CD4-positive, alpha-beta T cell treated with Interleukin-15 for 4 hours (primary cell): ENCODE measurements around the gene GRIK4.

Experiments
- DNase-seq: peaks from one replicate; pipeline ENCODE4 v3.0.0-alpha.2; 2020; ENCODE audit warnings: low spot score

The GRIK4 gene

DNA sequence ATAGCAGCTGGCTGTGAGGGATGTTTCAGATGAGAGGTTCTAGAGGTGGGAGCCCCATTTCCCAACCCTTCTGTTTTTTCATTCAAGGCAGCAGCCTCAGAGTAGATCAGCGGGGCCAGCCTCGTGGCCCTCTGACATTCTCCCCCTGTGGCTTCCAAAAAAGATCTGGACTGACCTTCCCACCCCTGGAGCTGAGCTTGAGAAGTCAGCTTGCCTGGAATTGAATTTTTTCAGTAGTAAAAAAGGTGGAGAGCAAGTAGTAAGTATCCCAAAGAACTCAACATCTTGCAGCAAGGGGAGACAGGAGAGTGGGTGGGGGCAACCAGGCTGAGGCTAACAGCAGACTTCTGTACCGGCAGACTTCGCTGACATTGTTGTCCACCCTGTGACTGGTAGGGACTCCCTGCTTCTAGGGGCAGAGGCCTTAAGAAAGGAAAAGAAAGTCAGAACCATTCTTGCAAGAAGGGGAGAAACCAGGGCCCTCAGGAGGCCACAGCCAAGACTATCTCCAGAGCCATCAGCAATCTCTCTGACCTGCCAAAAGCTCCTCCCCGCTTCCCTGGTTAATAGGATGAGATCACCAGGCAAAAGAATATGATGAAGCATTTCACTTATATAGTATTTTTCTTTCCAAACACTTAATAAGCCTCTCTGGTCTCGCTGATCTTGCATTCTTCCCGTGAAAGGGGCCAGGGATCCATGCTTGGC, 2.0 kb upstream of the GRIK4 start:
- DNase-seq = no peak

DNA sequence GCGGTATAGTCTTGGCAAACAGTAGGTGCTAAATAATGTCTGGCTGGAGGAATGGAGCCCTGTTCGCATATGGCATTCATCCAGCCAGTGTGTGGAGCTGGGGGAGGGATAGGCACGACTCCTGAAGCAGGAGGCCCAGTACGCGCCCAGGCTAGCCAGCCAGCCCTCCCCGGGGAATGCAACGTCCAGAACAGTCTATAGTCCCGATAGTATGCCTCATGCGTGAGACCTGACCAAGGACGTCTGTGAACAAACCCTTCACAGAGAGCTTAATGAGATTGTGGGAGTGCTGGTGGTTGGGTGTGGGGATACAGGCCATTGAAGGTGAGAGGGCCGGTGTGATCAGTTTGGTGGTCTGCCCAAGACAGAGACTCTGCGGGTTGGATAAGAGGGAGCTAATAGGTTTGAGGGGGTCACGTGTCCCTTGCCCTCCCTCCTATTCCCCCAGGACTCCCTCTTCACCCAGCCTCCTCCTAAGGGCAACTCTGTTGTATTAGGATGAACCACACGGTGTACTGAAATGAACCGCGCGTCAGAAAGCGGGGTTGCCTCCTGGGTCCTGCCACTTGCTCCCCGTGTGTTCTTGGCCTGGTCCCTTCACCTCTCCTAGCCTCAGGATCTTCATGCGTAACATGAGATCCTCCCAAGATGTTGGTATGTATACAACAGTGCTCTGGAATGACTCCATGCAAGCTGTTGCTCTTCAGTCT, 987 bp upstream of the GRIK4 start:
- no peak for DNase-seq

- no peak for DNase-seq
Measured at GRCh38 chr11:120511820-120512738, 531 bp downstream of the GRIK4 start.

GRCh38 chr11:120512739-120513435, 1.3 kb downstream of the GRIK4 start:
- DNase-seq = no peak

GRCh38 chr11:120513436-120514315, 2.1 kb downstream of the GRIK4 start:
- no peak for DNase-seq

DNA sequence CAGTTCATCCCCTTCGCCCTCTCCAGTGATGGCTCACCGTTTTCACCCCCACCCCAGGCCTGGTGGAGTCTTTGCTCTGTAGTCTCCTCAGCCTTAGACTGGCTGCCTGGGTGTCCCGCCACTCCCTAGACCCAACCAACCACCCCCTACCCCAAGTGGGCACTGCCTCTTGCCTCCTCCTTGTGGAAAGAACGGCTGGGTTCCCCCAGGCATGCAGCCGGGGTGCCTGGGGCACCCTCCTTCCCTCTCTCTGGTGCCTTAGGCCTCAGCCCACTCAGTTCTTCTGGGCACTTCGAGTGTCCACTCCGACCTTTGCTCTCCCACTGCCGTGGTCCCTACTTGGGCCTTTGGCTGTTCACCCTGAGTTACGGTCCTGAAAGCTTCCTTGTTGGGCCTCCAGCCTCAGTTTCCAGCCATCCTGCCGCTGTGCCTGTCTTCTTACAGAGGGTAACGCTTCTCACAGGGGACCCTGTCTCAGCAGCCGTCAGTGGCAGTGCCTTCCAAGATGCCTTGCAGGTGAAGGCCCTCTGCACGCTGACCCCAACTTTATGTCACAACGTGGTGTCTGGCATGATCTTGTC, 3.1 kb downstream of the GRIK4 start:
- DNase-seq = no peak

GRCh38 chr11:120515186-120515723, 3.7 kb downstream of the GRIK4 start:
- no peak for DNase-seq

DNA sequence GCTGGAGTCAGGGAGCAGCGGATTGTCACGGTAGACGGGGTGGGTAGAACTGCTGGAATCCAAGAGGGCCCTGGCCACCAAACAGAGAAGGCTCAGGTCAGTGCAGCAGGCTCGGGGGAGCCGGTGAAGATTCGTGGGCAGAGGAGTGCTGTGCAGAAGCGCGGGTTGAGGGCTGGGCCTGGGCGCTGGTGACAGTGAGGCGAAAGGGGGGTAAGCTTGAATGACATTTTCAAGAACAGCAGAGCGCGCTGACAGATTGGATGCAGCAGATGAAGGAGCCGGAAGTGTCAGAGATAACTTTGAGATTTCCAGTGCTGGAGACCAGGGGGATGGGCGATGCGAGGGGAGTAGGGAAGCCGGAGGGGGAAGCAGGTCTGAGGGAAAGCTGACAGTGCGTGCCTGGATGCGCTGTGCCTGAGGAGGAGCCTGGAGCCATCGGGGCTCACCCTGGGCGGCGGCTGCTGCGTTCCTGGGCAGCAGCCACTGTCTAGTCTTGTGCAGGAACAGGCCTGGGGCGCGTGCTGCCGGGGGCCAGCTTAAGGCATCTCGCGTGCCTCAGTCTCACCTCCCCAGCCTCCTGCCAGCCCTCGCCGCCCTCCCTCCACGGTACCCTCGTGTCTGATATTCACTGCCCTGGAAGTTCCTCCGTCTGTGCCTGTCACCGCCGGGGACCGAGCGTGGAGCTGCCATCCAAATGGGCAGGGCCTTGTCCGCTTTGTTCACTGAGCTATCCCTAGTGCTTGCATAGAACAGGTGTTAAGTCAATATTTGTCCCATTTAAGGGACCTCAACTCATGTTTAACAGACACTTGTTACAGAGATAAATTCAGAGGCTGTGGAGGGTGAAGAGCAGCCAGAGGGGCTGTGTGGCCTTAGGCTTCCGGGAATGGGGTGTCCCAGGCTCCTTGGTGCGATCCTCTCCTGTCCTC, 5.2 kb downstream of the GRIK4 start:
- no peak for DNase-seq

- no peak for DNase-seq
Measured at GRCh38 chr11:120517390-120517761, 5.8 kb downstream of the GRIK4 start.

GRCh38 chr11:120517801-120518291, 6.3 kb downstream of the GRIK4 start:
- DNase-seq = no peak

DNA sequence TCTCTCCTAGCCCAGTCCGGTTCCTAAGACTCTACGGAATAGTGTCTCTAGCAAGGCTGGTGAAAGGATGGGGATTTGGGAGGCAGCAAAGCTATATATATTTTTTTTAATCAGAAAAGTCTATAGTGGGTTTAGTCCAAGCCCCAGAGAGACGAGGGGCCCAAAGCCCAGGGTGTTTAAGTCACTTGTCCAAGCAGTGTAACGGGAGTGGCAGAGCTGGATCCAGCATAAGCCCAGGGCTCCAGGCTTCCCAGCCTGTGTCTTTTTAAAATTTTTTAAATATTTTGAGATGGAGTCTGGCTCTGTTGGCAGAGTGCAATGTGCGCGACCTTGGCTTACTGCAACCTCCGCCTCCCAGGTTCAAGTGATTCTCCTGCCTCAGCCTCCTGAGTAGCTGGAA, 6.8 kb downstream of the GRIK4 start:
- DNase-seq = no peak

DNA sequence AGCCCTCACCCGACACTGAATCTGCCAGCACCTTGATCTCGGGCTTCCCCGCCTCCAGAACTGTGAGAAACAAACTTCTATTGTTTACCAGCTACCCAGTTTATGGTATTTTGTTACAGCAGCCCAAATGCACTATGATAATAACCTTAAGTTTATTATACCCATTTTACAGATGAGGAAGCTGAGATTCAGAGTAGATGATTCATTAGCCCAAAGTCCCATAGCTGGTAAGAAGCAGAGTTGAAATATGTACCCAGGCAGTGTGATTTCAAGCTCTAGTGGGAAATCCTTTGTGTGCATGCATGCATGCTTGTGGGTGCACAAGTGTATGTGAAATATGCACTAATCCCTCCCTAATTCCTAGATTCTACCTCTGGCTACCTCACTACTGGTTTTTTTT, 7.9 kb downstream of the GRIK4 start:
- DNase-seq = no peak

GRCh38 chr11:120520091-120520822, 8.7 kb downstream of the GRIK4 start:
- DNase-seq = no peak

- DNase-seq = no peak
Measured at GRCh38 chr11:120521176-120521575, 9.6 kb downstream of the GRIK4 start.

- no peak for DNase-seq
Measured at GRCh38 chr11:120522021-120522420, 10.5 kb downstream of the GRIK4 start.

GRCh38 chr11:120522736-120523135, 11.2 kb downstream of the GRIK4 start:
- DNase-seq = no peak

DNA sequence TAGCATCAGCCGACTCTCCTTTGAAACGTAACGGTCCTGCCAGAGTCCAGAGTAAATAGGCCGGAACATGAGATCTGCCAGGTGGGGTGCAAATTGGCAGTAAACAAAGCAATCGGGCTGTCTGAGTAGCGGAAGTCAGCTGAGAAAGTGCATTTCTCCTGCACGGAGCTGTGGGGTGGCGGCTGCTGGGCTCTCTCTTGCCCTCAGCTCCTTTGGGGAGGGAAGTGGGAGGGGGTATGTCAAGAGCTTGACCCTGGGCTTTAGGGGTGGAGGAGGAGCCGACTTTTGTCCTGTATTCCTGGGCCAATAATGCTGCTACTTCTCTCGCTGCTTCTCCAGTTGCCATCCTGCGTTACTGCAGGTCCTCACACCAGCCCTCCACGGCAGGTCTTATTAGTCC, 11.6 kb downstream of the GRIK4 start:
- no peak for DNase-seq

DNA sequence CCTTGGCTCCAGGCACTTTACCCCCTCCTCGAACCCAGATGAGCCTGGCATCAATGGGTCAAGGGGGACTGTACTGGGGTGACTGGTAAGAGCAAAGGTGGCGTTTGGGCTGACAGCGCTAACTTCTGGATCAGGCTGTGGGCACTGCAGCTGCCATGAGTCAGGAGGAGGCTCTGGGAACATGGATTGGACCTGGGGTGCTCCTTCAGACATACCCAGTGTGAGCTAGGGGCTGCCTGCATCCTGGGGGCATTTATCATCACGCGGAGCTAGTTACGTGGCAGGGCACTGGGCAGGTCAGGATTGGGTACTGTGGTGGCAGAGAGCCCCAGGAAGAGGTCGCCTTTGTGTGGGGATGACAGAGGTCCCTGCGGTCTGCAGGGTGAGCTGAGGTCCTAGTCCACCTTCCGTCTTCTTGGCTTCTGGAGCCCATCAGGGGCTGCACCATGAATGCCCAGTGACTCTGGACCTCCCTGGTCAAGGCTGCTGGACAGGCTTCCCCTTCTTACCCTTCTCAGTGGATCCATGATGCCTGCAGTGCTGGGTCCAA, 13.1 kb downstream of the GRIK4 start:
- no peak for DNase-seq
